Activated T-cell treated with anti-CD3 and anti-CD28 coated beads, Interleukin-2, amount 50 U/mL, for 48 hours (primary cell): ENCODE measurements around the gene SIK1.
"Not testable (repeated sequence)": the region's sequence is repeated elsewhere in the genome, so short reads cannot be mapped to it uniquely, and the experiment has no call there.

ENCODE experiments used
- DNase-seq, 2 experiments: peaks; one replicate each; pipeline ENCODE4 v3.0.0-alpha.2; 2020

Gene SIK1

DNA sequence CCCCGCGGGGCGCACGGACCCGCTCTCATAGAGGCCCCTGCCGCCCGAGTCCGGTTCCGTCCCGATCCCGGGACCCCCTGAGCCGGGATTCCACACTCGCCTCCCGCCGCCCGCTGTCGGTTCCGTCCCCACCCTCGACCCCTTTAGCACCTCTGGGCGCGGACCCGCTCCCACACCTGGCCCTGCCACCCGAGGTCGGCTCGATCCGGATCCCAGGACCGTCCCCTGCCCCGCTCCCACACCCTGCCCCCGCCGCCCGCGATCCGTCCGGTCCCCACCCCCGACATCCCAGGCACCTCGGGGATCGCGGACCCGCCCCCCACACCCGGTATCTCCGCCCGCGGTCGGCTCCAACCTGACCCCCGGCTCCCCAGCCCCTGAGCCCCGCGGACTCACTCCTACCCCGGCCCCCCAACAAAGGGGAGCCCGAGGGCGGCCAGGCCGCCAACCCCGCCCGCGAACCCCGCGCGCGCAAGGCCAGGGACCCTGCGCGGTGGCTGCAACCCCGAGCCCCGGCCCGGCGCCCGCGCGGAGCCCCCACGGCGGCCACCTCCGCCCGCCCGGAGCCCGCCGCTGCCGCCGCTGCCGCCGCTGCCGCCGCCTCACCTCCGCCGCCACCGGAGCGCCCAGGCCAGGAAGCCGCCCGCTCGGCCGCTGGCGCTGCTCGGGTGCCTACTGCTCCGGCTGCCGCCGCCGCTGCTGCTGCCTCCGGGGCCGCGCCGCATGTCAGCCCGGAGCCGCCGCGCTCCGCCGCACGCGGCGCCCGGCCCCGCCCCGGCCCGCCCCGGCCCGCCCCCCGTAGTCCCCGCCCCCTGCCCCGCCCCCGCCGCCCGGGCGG lies at the start of gene SIK1:
SIK1 (minus strand) TSS at position 728 of the 838 bp plus-strand sequence. CDS start 953 bp downstream, outside the sequence.
- DNase-seq, result not testable (repeated sequence)

DNA sequence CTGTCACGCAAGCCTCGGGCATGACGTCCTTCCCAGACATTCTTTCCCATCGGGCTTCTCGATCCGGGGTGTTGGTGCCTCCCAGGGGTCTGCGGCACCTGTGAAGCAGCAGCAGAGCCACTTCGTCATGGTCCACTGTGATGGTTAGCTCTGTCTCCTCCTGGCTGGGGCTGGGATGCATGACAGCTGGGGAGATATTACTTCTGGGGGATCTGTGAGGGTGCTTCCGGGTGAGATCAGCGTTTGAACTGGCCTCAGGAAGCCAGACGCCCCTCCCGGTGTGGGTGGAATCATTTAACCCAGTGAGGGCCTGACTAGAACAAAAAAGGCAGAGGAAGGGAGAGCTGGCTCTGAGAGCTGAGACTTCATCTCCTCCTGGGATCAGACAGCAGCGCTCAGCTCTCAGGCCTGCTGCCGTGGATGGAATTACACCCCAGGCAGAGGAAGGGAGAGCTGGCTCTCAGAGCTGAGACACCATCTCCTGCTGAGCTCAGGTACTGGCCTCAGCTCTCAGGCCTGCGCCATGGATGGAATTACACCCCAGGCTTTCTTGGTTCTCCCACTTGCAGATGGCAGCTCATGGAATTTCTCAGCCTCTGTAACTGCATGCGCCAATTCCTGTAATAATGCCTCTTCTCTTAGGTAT lies 44.8 kb upstream of the SIK1 start:
- DNase-seq, result not testable (repeated sequence)

DNA sequence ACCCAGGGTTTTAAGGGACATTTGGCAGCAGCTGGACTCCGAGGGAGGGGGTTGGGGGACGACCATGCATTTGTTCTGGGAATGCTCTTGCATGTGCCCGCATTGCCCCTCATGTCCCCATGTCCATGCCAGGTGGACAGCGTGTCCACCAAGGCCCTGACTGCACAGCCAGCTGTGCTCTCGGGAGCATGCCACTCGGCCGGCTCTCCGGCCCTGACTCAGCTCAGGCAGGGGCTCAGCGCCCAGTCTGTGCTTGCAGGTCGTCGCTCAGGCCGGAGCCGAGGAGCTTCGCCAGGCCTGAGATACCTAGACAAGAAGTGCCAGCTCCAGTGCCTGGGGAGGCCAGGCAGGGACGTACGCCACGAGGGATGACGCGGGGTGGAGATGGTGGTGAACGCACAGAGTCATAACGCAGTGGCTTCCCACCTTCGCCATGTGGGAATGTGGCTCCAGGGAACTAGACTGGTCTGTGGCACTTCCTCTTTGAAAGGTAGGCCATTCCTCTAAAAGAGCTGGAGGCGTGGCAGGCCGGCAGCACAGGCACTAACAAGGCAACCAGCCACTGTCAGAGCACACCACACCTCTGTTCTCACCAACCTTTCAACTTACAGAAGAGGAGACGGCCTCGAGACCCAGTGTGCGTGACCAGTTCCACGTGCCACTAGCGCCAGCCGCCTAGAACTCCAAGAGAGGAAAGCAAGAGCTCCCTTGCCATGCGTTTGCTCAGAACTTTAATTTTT lies 43.0 kb upstream of the SIK1 start:
- DNase-seq, result not testable (repeated sequence)

DNA sequence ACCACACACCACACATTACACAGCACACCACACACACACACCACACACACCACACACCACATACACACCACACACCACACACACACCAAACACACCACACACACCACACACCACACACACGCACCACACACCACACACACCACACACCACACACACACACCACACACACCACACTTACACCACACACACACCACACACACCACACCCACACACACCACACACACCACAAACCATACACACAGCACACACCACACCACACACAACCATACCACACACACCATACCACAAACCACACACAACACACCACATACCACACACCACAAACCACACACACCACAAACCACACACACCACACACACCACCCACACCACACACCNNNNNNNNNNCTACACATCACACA lies 40.9 kb upstream of the SIK1 start:
- peak; percentile 16 to 19 for DNase-seq

DNA sequence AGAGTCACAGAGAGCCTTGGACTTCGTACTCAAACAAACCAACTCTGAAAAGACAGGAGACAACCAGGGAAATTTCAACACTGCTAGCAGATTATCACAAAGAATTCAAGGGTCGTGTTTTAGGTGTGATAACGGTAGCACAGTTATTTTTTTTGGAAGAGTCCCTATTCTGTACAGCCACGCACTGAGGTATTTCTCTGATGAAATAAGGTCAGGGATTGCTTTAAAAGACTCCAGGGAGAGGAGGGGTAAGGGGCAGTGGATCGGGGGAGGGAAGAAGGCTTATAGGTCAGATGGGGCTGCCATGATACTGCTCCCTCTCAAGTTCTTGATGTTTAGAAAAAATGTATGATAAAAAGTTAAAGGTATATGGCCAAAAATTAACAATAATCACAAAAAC lies 38.2 kb upstream of the SIK1 start:
- not testable (repeated sequence) for DNase-seq

DNA sequence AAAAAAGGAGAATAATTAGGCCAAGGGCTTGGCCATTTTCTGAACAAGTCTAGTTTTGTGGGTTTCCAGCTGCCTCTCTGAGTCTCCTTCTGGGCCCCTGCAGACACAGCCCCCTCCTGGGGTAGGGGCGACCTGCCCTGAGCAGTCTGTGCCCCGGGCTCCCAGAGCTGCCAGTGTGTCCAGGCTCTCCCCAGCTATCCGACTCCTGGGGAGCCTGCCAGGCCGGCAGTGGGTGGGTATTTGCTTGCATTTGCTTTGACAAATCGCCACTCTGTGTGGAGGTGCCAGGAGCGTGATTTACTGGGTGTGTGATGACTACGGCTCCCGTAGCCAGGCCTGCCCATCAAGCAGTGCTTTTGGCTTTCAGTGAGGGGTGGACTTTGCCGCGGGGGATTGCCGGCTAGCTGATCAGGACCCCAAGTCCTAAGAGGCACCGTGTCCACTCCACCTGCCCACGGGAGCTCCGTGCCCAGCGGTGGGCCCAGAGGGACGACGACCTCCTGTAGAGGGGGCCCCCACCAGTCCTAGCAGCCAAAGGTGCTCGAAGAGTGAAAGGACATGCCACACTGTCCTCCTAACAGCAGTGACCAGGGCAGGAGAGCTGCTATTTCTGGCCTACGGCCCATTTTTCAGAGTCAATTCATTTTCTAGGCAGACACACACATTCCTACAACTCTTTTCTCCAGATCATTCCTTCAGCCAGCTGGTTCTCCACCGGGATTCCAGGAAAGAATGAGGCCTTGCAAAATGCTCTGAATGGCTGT lies 36.7 kb upstream of the SIK1 start:
- DNase-seq, result not testable (repeated sequence)

DNA sequence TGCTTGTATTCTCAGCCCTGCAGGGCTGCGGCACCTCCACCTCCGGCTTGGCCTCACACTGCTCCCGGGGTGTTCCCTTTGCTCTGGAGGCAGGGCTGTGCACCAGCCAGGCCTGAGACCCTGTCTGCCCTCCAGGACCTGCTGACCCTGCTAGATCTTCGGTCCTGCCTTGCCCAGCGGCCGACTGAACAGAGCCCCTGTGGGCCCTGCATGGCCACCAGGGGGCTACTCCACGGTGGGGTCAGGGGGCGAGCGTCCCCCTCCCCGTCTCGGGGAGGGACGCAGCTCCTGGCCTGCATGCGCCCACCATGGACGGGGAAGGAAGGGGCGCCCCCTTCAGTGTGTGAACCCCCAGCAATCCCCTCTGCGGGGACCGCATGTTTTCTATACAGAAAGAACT lies 36.0 kb upstream of the SIK1 start:
- not testable (repeated sequence) for DNase-seq

DNA sequence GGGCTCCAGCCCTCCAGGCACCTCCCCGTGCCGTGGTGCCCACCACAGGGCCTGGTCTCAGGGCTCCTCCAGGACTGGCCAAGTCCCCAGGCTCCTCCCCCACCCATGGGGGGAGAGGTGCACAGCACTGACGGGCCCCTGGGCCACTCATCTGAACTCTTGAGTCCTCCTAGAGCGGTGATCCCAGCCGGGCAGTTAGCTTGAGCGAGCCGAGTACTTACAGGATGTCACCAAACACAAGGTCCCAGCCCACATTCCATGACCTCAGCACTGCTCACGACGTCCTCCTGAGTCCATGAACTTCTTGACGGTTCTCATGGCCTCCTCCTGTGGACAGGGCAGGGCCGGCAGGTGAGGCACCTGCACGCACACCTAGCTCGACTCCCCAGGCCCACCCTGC lies 33.5 kb upstream of the SIK1 start:
- not testable (repeated sequence) for DNase-seq

DNA sequence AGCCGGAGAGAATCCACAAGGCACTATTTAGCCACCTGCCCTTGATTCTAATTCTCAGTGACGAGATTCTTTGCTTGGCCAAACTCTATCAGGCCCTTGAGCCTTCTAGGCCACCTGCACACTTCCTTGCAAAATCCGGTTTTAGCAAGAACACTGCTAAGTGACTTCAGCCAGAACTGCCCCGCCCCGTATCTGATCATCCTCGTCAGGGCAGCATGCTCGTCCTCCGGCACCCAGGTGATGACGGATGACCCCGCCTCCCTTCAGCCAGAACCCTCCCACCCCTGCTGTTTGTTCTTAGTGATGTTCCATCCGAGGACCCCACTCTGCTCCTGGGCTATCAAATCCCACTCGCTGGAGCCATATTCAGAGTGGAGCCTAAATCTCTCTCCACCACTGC lies 32.1 kb upstream of the SIK1 start:
- not testable (repeated sequence) for DNase-seq

DNA sequence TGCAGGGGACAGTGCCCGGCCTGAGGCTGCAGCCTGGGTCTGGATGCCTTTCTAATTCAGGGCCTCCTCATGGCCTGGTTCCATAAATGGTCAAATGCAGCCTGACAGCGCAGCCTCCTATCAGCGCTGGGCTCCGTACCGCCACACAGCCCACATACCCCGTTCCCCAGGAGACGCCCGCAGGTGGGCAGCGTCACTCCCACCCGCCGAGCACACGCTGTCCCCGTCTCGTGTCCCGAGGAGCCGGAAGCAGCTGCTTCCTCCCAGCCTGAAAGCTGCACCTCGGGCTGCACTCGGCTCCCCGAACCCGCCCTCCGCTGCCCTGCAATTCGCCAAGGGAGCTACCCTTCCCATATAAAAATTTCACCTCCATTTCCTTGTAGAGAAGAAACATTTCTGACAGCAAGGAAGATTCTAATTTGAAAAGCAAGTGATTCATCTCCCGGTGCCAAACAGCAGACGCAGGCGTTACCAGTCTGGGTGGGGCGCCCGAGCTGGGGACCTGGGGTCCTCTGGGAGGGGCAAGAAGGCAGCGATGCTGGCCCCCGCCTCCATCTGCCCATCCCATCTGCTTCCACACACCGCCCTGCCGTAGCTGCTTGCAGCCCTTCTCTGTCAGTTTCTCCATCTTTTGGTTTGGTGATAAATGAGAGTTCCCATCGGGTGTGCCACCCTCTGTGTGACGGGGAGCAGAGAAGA lies 29.8 kb upstream of the SIK1 start:
- not testable (repeated sequence) for DNase-seq

DNA sequence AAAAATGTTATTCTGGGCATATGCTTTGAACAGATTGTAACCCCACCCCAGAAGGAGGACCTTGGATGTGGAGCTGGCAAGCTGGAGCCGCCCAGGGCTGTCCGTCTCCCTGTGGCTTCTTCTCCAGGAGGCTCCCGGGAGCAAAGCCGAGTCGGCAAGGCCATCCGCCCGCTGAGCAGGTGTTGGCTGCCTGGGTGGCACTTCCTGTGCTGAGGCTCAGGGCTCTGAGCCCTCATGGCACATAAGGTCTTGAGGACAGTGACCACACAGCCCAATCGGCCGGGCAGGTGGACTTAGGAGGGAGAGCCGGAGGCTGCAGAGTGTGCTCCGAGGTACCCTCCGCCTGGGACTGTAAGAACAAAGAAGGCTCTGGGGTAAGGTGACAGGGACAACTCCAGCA lies 28.8 kb upstream of the SIK1 start:
- not testable (repeated sequence) for DNase-seq

DNA sequence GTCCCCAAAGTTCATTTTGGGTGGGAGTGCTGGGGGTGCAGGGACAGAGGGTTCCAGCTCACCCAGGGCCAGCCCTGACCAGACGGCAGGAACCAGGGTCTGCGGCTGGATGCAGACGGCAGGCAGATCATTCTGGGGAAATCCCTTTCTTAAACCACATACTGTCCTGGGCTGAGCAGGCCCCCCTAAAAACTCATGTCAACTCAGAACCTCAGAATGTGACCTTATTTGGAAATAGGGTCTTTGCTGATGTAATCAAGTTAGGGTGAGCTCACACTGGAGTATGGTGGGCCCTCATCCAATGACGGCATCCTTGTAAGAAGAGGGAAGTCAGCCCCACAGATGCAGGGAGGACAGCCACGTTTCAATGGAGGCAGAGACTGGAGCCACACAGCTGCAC lies 27.2 kb upstream of the SIK1 start:
- not testable (repeated sequence) for DNase-seq

DNA sequence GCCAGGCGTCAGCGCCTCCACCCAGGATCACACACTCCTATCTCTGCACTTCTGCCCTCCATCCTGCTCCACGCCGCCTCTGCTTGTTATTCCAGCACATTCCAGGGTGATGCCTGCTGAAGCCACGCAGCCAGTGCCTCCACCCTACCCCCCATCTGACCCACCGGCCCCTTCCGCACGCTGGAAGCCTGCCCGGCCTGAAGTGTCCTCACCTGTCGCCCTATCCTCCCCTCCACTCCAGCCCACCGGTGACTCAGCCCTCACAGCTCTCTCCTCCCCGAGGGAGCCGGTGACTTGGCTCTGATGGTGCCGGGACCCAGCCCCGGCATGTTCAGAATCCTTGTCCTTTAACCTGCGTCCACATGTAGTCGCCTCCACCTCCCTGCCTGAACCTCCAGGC lies 24.9 kb upstream of the SIK1 start:
- not testable (repeated sequence) for DNase-seq

DNA sequence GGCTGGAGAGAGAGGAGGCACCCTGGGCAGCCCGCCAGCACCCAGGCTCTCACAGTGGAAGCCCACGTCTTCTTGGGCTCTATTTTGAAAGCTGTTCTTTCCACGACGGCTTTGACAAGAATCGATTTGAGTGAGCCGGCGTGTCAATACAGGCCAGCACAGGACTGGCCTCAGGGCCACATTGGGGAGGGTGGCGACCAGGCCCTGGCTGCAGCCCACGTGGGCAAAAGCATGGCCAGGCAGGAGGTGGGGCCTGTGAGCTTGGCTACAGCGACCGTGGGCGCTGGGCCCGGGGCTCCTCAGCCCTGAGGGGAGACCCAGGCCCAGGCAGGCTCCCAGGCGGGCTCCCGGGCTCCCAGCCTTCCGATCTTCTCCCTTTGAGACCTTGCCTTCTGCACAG lies 23.4 kb upstream of the SIK1 start:
- not testable (repeated sequence) for DNase-seq

DNA sequence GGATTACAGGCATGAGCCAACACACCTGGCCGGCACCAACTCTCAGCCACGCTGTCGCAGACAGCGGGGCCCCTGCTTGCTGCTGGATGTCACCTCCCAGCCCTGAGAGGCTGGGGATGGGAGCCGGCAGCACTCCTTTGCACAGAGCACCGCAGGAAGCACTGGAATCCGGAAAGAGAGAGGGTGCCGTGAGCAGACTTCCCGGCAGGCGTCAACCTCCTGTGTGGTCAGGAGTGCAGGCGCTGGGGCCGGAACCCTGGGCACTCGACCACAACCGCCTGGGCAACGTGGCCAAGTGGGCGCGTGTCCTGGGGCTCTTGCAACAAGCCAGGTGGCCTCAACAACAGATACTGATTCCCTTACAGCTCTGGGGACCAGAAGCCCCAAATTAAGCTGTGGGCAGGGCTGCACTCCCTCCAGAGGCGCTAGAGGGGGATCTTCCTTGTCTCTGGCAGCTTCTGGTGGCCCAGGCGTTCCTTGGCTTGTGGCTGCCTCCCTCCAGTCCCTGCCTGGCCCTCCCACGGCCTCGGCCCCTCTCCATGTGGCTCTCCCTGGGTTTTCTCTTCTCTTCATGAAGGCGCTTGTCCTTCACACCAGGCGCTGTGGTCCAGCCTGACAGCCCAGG lies 20.5 kb upstream of the SIK1 start:
- DNase-seq, result not testable (repeated sequence)

DNA sequence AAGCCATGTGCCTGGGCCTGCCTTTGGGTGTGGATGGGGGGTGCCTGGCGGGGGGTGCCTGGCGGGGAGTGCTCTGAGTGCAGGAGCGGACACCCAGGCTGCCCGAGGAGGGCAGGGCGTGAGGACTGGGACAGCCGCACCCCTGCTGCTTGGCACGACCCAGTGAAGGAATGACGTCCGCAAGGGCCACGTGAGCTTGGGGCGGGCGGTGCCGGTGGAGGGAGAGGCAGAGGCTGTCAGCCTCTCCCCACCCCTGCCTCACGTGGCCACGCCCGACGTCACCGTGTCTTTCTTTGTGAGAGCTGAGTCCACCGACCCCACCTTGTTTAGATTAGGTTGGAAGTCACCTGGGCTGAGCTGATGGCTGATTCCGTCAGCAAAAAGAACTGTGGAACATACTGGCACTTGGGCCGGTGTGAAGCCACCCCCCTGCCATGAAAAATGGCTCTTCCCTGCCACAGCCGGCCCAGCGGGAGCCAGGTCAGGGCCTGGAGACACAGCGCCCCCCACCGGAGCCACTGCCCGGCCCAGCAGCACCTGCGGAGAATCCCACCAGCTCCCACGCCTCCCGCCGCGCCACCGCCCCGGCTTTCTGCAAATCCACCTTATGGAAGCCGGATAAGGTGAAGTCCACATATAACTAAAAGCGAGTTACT lies 19.5 kb upstream of the SIK1 start:
- not testable (repeated sequence) for DNase-seq

DNA sequence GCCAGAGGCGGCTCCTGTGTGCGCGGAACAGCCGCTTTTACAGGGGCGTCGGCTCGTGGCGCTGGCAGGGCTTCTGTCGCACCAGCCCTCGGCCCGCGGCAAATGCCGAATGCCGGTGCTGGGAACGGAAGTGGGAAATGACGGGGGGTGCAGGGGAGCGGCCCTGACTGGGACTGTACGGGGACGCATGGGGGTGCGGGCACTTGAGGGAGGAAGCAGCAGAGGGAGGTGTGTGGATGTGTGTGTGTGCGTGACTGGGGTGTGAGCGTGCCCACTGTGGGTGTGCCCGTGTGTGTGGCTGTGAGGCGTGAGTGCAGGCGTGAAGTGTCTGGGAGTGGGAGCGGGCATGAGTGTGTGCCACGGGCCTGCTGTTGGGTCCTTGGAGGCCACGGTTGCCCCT lies 17.6 kb upstream of the SIK1 start:
- not testable (repeated sequence) for DNase-seq

DNA sequence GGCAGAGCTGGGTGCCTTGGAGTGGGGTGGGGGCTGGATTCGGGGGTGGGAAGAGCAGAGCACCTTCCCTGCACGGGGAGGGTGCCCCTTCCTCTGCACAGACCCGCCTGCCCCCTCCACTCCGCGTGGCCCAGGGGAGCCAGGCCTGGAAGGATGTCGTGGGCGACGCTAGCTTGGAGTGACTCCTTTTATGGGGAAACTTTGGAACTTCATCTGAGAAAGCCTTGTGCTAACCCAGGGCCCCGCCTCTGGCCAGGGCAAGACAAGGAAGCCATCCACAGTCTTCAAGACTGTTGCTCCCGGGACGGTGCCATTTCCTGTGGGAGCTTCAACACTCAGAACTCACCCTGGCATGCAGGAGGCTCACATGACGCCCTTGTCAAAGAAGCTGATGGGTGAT lies 15.6 kb upstream of the SIK1 start:
- not testable (repeated sequence) for DNase-seq

DNA sequence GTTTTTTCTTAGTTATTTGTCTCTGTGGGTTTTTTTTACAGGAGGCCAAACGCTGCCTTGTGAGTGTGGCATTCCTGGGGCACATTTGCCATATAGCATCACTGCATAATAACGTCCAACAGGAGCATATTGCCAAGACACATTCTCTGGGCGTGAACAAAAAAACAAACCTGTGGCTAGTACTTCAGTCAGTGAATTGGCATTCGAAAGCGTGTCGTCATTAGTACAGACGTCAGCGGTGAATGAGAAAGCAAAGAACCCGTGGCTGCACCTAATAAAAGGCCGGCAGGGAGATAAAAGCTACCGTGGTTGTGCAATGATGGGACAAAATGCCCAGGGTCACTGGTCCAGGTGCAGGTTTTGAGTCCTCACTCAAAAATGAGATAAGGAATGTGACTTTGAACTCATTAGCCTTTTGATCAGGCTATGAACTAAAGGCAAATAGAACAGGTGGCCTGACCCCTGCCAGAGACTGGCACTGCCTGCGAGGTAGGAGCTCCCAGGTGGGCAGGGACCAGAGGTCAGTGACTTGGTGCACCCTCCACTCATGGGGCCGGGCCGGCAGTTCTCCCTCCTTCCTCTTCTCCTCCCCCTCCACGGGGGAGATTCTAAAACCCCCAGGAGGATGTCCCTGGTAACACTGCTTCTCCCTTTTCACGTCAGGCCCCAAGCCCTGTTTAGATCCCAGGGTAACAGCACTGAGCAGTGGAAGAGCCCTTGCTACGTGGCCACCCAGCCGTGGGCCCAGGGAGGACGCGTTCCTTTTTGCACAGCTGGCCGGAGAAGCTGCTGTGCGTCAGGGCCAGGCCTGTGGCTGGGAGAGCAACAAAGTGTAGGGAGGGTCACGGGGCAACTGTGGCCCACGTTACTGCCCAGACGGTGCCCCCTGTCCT lies 14.2 kb upstream of the SIK1 start:
- not testable (repeated sequence) for DNase-seq
